Lung microvascular endothelial cell (primary cell): ENCODE data around the gene MAPK9. TPM values are rescaled to one million over a fixed set of nuclear protein-coding genes. Genes with fewer than 3 reads are reported as not detected.

Source experiments
- DNase-seq, 2 donors: peaks; one replicate each; pipeline versions ENCODE4 v3.0.0 to v3.0.0-alpha.2; 2010; ENCODE audit warnings: low read depth in 2 of 2
- total RNA-seq: library from RNA; depleted of rRNA; stranded (reverse); fragments of >200 nt; gene quantifications from 2 replicates; pipeline ENCODE4 v1.2.1, GENCODE V29; 2014

The MAPK9 gene
- total RNA-seq, result 13.5 and 23.0 TPM in 2 replicates

DNA sequence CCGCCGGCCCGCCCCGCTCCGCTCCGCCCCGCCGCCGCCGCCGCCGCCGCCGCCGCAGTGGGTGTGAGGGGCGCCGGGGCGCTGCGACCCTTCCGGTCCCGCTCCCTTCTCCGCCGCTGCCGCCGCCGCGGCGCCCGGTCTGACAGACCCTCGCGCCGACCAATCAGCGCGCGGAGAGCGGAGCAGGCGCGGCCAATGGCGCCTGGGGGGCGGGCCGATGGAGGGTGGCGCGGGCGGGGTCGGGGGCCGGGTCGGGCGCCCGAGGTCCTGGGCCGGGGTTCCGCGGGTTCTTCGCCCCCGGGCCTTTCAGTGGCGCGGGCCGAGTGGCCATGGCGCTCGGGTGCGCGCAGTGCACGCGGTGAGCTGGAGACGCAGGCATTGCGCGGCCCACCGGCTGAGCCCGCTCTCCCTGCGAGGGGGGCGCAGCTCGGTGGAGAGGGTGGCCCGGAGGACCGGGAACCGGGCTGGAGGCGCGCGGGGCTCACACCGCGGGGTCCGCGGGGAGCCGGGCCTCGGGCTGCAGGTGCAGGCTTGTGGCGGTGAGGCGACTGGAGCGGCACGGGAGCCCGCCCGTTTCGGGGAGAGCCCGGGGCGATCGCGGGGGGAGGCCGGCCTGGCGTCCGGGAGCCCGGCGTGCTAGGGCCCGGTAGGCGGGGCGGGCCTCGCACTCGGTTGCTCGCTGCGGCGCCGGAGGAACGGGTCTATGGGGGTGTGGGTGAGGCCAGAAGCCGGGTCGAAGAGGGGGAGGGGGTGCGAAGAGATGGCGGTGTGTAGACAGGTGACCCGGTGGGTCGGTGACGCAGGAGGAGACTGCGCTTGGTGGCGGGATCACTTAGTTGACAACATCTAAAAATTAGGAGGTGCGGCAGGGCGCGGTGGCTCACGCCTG, at the start of gene MAPK9:
Gene MAPK9, minus strand, starts transcription at position 141 of the 889 bp plus-strand sequence. CDS start 11,522 bp downstream, outside the sequence.
- peak; percentile 77 to 84 for DNase-seq

DNA sequence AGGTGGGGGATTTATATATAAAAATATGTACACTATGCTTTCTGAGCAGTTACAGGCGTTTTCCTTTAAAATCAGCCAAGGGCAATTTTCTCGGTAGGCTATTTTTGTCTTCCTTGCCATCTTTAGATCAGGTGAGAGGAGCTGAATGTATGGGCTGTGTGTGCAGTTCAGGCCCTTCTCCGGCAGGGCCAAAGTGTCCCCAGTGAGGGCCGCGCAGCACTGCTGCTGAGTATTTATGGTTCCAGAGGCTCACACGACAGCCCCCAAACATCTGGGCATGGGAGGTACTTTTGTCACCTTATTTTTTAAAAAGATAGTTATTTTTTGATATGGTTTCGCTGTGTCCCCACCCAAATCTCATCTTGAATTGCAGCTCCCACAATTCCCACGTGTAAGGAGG, 49.7 kb upstream of the MAPK9 start:
- no peak for DNase-seq

DNA sequence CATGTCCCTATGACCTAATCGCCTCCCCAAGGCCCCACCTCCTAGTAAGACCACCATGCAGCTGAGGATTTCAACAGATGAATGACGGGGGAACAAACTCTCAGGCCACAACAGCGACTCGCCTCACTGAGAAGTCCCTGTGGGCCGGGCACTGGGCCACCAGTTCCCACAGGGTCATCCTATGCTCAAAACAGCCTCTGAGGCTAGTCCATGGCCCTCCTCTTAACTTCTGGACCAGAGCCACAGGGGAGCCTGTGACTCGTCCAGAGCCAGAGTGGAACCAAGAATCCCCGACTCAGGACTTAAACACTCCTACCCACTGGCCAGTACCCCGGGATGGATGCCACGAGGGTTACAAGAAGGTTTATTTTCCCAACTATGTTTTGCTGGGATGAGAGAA, 49.0 kb upstream of the MAPK9 start:
- no peak for DNase-seq

DNA sequence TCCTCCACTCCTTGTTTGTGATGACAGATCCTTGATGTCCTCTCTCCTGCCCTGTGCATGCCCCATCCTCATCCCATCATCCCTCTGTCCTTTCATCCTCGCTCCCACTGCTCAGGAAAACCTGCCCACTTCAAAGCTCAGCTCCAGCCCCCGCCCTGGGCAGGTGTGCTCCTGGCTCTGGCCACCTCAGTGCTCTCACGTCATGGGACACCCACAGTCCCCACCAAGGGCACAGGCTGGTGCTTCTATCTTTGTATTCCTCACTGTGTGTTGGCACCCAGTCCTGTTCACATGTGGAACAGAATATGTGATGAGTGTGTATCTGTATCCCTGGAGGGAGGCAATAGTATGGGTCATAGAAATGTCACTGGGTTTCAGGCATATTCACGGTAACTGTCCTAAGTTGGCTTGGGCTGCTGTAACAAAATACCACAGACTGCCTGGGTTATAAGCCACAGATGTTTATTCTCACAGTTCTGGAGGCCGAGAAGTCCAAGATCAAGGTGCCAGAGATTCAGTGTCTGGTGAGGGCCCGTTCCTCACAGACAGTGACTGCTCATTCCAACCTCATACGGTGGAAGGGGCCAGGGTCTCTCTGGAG, 47.8 kb upstream of the MAPK9 start:
- no peak for DNase-seq

DNA sequence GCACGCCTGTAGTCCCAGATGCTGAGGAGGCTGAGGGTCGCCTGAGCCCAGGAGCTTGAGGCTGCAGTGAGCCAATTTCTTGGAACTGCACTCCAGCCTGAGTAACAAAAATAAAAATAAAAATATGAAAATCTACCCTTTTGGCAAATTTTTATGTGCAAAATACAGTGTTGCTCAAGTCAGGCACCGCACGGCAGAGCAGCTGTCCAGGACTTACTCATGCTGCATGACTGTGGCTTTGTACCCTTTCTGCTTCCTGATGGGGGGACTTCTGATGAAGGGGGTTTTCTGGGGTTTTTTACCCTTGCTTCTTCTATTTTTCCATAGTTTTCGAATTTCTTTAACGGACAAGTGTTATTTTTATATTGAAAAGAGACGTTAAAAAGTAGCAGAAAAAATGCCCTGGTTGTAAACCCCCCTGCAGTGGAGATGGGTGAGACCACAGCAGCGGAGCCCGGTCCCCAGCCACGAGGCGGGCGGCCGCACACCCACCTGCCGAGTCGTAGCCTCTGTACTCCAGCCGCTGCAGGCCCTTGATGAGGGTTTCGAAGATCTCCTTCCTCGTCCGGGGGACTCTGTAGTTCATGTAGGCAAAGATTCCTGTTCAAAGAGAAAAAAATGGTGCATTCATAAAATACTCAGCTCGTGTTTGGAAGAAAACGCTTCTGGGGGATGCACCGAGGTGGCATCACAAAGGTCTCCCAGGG, 46.3 kb upstream of the MAPK9 start:
- no peak for DNase-seq

DNA sequence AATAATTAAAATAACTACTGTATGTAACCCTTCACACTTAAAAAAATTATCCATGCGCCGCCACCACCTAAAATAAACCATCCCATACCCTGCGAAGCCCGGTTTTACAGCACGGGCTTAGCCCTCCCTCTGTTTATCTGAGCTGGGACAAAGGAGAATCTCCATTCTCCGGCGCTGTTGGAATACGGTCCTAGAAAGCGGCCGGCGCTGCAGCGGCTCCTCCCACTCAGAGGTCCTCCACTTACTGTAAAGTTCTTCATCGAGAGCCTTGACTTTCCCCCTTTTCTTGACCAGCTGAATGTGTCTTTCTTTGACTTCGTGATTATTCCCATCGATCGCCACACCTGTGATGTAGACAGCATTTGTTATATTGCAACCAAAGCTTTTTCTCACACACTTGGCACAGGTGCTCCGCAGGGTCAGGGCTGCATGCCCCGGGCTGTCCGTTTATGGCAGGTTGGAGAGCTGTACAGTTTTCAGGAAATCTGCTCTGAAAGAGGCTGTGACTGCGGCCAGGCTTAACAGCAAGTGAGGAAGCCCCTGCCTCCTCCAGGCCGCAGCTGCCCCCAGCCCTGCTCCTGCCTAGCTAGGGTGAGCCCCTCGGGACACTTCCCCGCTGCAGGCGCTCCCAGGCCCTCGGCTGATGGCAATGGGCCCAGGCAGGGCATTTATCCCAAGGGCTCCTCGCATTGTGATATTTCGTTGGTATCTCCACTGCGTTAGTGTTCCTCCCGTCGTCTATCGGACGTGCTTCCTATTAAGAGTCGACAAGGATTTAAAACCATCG, 44.5 kb upstream of the MAPK9 start:
- DNase-seq, result no peak

DNA sequence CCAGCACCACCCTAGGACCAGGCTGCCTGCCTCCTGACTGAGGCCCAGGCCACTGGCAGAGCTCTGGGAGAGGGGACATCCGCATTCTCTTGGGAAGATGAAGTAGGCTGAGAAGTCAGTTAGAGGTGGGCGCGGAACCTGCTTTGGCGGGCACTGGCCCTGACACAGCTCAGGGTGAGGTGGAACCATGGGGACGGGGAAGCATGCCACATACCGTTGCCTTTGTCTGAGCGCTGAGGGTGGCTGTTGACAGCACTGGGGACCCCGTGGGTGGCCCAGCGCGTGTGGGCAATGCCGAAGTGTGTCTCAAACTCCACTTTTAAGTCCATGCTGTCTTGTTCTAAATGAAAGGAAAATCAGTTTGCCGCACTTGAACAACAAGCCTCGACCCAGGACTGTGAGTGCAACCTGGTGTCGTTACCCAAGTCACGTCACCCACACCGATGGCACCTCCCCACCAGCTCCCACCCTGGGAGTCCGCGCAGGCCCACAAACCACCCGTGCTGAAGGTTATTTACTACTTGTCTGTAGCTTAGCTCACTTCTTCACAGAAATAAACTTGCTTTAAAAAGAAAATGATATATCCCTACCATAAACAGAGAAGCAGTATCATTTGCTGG, 43.8 kb upstream of the MAPK9 start:
- no peak for DNase-seq

DNA sequence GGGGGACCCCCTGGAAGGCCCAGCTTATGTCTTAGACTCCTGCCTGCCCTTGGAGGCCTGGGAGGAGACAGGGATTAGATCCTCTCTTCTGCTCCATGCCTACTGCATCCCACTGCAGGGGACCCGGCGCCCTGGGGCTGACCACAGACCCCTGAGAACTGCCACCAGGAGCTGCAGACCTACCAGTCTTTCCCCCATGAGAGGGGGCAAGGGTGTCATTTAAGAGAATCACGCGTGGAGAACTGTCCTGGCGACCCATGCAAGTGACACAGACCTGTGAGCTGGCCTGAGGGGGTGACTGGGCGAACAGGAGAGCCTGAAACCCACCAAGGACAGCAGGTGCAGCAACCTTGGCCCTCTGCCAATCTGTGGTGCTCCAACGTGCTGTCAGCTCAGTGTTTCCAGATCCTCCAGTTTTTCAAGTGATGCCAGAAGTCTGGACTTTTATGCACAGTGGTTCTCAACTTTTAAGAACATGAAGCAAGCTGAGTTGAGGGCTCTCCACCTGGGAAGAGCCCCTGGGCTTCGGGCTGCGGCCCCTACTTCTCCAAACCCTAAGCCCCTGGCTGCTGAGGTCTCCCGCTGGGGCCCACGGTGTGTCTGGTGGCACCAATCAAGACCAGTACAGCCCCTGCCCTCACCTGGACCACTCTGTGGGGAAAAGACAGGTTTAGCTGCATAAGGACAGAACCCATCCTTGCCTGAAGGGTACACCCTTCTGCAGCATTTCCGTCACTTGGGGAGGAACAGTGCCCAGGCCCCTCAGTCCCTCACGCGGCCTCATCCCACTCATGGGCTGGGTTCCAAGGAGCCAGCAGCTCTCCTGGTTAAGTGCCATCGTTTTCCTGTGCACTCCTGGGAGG, 43.1 kb upstream of the MAPK9 start:
- DNase-seq, result no peak

DNA sequence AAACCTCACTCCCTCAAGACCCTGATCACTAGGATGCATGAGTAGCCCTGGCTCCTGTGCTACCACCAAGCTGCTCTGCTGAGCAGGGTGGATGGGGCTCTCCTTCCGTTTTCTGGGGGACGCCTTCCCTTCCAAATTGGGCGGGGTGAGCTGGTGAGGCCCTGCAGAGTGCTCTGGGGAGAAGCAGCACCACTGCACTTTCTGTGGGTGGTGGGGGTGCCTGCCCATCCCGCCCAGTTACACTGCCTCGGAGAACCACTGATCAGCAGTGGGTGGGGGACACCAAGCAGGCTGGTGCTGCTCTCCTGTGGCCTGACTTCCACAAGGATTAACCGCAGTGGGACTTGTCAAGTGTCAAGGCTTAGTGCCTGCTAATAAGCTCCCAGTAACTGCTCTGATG, 42.3 kb upstream of the MAPK9 start:
- no peak for DNase-seq

DNA sequence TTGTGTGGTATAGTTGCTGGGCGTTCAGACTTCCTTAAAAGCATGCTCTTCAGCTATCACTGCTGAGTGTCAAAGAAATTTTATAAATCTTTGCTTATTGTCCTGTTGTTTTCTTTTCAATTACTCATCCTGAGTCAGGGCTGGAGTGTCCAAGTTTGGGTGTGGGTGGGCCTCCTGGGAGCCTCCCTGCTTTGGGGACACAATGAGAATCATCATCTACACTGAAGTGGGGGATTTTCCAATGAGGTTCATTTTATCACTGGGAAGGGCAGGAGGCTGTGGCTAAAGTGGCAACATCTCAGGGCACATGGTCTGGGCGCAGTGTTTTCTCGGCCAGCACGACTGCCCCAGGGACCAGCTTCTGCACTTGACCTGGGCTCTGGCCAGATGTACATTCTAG, 41.8 kb upstream of the MAPK9 start:
- peak in 1 of 2 donors; percentile 66 for DNase-seq

DNA sequence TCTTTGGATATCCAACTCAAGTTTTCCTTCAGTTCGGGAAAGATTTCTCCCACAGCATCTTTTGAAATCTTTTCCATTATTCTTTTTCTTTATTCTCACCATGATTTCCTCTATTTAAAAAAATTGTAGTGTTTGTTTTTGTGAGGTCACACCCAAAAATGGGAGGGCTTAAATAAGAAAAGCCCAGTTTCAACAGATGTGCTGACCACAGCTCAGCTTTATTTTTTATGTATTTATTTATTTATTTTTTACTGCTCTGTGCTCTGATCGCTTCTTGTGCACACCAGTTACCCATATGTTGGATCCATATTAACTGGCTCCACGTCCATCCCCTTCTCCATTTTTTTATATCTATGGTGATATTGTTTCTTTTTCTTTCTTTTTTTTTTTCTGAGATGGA, 41.0 kb upstream of the MAPK9 start:
- DNase-seq, result no peak

DNA sequence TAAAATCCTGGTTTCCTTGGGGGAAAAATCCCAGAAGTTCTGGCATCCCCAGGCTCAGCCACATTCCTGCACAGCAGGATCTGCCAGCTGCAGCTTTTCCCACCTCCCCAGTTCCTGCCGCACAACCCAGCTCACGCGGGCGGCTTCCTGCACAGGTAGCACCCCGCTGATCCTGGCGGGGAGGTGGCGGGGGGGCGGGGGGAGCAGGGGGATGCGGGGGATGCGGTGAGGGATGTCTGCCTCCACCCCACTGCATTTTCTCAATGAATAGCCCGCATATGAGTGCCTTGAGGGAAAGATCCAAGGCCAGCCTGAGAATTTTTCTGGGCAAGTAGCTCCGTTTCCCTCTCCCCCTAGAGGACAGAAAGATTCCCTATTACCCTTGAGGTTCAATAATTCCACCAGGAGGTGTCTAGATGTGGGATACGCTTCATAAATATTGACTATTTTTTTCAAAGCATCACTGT, 40.2 kb upstream of the MAPK9 start:
- no peak for DNase-seq

DNA sequence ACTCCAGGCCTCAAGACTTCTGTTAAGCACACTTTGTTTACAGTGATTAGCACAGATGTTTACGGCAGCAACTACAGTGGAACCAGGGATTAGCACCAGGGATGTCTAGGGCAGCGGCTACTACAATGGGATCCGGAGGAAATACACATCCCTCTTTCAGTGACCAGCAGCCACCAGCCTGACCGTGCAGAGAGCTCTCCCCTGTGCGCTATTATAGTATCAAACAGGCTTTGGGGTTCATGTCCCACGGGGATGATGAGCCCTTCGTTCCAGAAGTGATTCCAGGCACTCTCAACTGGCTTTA, 39.7 kb upstream of the MAPK9 start:
- no peak for DNase-seq

DNA sequence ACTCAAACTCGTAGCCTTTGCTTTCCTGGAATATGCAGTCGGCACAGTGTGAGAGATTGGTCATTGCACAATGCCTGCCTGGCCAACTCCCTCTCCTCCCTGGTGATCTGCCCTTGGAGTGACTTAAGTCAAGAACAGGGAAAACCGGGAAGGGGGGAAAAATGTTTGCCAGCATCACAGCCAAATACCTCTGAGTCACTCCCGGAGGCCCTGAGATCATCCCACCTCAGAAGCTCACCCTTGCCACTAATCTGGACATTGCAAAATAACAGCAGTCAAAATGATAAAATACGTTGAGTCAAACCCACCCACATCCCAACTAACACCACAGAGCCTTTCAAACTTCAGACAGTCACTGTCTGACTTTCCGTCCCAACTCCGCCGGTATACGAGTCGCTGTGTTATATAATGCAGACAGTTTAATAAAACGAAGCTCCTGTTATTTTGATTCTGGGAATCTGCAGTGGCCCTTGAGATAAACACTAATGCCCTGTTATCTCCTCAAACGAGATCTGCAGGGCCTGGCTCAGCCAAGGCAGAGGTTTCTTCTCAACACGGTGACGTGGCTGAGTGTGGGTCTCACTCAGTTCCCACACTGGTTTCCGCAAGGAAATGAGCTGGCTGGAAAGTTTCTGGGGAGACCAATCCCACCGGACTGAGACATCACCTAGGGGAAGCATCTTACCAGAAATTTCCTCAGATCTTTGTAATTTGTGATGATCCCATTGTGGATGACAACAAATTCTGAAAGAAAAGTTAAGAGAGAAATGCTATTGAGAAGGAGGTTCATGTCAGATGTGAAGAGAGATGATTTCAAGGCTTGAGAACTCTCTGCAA, 39.1 kb upstream of the MAPK9 start:
- peak in 1 of 2 donors; percentile 94 for DNase-seq

DNA sequence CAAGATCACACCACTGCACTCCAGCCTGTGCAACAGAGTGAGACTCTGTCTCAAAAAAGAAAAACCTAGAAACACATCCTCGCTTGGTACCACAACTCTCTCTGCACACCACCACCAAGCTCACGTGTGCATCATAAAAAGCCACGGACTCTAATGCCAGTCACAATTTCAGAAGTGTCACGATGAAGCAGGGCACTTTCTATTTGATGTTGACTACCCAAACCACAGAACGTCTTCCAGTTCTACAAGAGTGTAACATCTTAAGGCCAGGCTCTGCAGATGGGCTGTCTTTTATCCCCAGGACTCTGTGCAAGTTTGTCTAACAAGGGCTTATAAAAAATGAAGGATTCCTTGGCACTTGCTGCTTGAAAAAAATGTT, 38.4 kb upstream of the MAPK9 start:
- DNase-seq, result no peak

DNA sequence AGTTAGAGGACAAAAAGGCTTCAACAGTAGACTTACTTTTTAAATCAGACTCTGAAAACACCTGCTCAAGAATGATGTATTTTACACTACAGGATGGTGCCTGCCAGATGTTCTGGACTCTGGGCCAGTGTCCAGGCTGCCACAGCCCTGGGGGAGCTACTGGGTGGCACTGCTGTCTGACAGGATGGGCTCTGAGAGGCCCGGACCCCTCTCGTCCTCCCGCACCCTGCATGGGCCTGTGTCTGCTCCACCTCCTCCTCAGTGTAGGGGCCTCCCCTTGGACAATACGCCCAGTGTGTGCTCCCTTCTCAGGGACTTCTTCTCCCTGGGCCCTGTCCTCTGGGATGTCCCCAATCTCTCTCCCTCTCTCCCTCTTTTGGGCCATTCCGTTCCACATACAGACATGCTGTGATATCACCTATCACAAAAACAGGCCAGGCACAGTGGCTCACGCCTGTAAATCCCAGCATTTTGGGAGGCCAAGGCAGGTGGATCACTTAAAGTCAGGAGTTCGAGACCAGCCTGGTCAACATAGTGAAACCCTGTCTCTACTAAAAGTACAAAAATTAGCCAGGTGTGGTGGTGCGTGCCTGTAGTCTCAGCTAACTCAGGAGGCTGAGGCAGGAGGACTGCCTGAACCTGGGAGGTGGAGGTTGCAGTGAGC, 37.9 kb upstream of the MAPK9 start:
- no peak for DNase-seq

DNA sequence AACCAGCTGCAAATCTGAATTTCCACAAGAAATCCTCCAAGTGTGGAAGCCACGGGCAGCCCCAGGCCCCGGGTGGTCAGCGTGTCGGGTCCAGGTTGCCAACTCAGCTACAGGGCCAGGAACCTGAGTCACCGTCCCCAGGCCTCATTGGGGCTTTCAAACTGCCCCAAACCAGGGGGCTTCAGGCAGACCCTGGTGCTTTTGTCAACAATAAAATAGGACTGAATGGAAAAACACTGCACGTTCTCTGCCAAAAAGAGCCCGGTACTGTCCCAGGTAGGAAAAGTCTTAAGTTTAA, 37.2 kb upstream of the MAPK9 start:
- no peak for DNase-seq

DNA sequence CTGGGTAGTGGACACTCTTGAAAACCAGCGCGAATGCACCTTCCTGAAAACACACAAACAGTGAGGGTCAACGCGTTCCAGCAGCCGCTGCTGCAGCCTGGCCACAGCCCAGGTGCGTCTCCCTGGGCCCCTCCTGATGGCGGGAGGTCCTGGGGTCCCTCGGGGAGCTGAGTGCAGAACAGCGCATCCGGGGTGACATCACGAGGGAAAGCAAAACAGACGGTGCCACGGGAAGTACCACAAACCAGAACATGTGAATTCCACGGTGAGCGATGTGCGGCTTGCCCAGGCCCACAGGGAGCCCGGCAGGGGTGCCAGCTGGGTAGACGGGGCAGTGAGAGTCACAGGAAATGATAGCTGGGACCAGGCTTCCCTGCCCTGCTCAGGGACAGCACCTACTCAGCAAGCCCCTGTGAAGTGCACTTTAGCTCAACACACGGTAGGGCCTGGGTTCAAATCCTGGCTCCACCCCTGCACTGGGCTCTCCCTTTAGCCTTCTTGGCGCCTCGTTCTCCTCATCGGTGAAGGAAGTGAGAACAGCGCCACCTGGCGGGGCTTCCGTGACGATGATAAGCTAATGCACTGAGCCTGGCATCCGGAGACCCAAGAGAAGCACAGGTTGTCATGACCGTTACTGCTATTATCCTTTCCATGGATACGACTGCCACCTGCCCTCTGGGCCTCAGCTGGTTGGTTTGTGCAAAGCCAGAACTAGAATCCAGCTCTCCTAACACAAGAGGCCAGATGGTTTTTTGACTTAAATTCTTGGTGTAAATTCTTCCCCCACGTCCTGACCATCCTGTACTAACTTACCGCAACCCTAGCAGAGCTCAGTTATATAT, 36.6 kb upstream of the MAPK9 start:
- peak; percentile 83 to 84 for DNase-seq
